ENCODE measurements around the gene ARMC9. TPM values are rescaled to one million over a fixed set of nuclear protein-coding genes. Genes with fewer than 3 reads are reported as not detected.

ARMC9 gene
- total and polyA plus RNA-seq, 2 of the 13 experiments (the other 11 are each of a cell fraction or from before 2014, with no cell fraction given), result 9.1 to 12.8 TPM

- Histone ChIP-seq H3K27me3 (ENCODE audit: control insufficient read depth in 1 of 2, insufficient read depth in 2 of 2, low read length in 2 of 2) (no peaks in the 10 kb centered on the region), H3K27ac (ENCODE audit: extremely low read length, insufficient read depth, low read length) (no peak overlapping the region), H3K9ac (ENCODE audit: insufficient read depth, low read depth, low read length) (no peak overlapping the region), H3K36me3 (replicated peaks in 1 of 2; ENCODE audit: control insufficient read depth in 1 of 2, insufficient read depth in 2 of 2, low read length in 2 of 2) (peaks cover 4 to 31% of the 10 kb centered on the region in 2 experiments), H3K9me3 (ENCODE audit: low read length) (no peaks in the 10 kb centered on the region), H2AFZ (ENCODE audit: low read length) (no peak overlapping the region), H3K4me3 (replicated peaks in 1 of 3; ENCODE audit: insufficient read depth in 1 of 3, low read depth in 2 of 3, low read length in 3 of 3) (no peak overlapping the region), H4K20me1 (ENCODE audit: insufficient read depth, low read length) (no peaks in the 10 kb centered on the region), H3K4me1 (ENCODE audit: insufficient read depth, low read length) (no peaks in the 10 kb centered on the region), H3K79me2 (ENCODE audit: insufficient read depth, low read length) (no peaks in the 10 kb centered on the region), H3K4me2 (ENCODE audit: low read depth, low read length) (no peak overlapping the region)
- ChIA-PET POLR2A (interaction anchor here (1.6 kb wide), 1 partner anchor 12 kb away, joined by 5 read pairs; no protein-coding TSS in a partner anchor), CTCF (ENCODE audit: low intra/inter-chr PET ratio, low total read pairs) (no interaction called here)
- no TSS peak for BruUV-seq (replicated peaks)
- no peak for DNase-seq (ENCODE audit: low spot score)
- ATAC-seq, result peak; percentile 38
- in situ Hi-C loops (cut with HindIII; ENCODE audit: extremely low pct_ligation_motif_present, low pct_unique_long_range_greater_than_20kb), result no loop called here
- FAIRE-seq, result no peak
- 89% methylated on average over 2 of the region's 2 CpGs for WGBS (ENCODE audit: low lambda C conversion rate)
- intact Hi-C loops (cut with micrococcal nuclease; ENCODE audit: unreplicated experiment), result no loop called here
- TF ChIP-seq ZNF598 (CRISPR knock-in tag; IDR thresholded peaks at IDR 0.05; ENCODE audit: borderline replicate concordance), result no peak
- no peak for TF ChIP-seq SP140L (CRISPR knock-in tag; IDR thresholded peaks at IDR 0.05; ENCODE audit: borderline replicate concordance)
- no peak for TF ChIP-seq ZMYM3 (CRISPR knock-in tag; IDR thresholded peaks at IDR 0.05)
- no peak for TF ChIP-seq ZNF484 (CRISPR knock-in tag; IDR thresholded peaks at IDR 0.05; ENCODE audit: borderline replicate concordance, low read depth)
- no peak for TF ChIP-seq SALL2 (CRISPR knock-in tag; IDR thresholded peaks at IDR 0.05)
- no peak for TF ChIP-seq ZNF816 (CRISPR knock-in tag; IDR thresholded peaks at IDR 0.05; ENCODE audit: borderline replicate concordance)
- no peak for TF ChIP-seq ZNF496 (CRISPR knock-in tag; IDR thresholded peaks at IDR 0.05; ENCODE audit: insufficient replicate concordance)
- TF ChIP-seq HNRNPL (IDR thresholded peaks at IDR 0.05; ENCODE audit: low read depth, low read length), result no peak
- TF ChIP-seq REST (IDR thresholded peaks at IDR 0.05; ENCODE audit: borderline replicate concordance in 1 of 2, low read depth in 1 of 2, low read length in 2 of 2), result no peak
- TF ChIP-seq ZBTB40 (IDR thresholded peaks at IDR 0.05), result no peak
- no peak for TF ChIP-seq ZBTB40 (CRISPR knock-in tag; IDR thresholded peaks at IDR 0.05)
- TF ChIP-seq XRCC5 (optimal IDR thresholded peaks at IDR 0.05; ENCODE audit: low read length), result no peak
- TF ChIP-seq PHF5A (CRISPR knock-in tag; IDR thresholded peaks at IDR 0.05; ENCODE audit: low read depth, unreplicated experiment), result no peak
Measured at GRCh38 chr2:231176066-231176465, 22.4 kb upstream of the ARMC9 start.

Data from HepG2 (cell line).